Activated naive CD4-positive, alpha-beta T cell (primary cell): ENCODE results near the gene STX4.

Source experiments
- DNase-seq, 4 experiments: peaks; one replicate each; lab custom pipeline; 2025; lab: John Stamatoyannopoulos, UW

The STX4 gene

GRCh38 chr16:31083556-31083955, 50.2 kb downstream of the STX4 start:
- DNase-seq, result no peak

DNA sequence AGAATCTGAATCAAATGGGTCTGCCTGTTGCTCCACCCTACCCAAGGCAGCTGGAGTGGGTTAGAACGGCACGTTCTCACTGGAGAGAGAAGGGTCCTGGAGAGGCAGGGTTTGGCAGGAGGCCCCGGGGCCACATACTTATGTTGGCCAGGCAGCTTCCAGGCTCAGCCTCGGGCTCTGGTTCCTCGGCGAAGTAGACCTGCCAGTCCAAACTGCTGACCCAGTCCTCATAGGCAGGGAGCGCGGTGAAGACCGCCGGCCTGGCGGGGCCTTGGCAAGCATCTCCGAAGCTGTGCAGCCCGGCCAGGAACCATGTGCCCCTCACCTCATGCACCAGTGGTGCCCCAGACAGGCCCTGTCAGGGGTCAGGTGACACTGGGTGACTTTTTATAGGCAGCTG, 50.6 kb downstream of the STX4 start:
- no peak for DNase-seq

GRCh38 chr16:31084584-31085302, 51.4 kb downstream of the STX4 start:
- DNase-seq, result no peak

- no peak for DNase-seq
Observed at GRCh38 chr16:31085411-31085810, 52.1 kb downstream of the STX4 start.

DNA sequence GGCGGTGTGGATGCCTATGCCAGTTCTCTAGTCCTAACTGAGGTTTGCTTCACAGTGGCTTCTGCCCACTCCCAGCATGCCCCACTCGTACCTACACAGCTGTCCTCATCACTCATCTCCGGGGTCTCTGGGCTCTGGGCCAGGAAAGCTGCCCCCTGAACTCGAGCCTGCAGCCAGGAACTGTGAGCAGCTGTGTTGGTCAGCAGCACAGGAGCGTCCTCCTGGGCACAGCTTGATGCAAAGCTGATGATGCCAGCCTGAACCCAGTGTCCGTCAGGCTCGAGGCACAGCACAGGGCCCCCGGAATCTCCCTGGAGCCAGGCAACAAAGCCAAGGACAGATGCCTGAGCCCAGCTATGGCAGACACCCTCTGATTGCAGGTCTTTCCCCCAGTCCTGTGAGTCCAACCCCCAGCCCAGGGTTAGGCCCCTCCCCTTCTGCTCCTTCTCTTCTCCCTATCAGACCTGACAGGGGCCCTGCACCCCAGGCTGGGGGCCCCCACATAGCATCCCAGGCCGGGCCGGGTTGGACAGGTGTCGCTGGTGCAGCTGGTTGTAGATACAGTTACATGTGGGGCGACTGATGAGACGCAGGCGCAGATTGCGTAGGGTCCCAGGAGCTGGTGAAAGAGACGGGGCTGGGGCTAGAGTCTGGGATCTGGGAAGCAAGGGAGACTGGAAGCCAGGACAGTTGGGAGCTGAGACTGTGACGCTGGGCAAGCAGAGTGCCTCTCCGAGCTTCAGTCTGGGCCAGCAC, 52.7 kb downstream of the STX4 start:
- DNase-seq, result no peak

GRCh38 chr16:31086629-31086906, 53.2 kb downstream of the STX4 start:
- no peak for DNase-seq

- no peak for DNase-seq
Observed at GRCh38 chr16:31087481-31087880, 54.1 kb downstream of the STX4 start.

- DNase-seq, result no peak
Observed at GRCh38 chr16:31087971-31088370, 54.6 kb downstream of the STX4 start.

DNA sequence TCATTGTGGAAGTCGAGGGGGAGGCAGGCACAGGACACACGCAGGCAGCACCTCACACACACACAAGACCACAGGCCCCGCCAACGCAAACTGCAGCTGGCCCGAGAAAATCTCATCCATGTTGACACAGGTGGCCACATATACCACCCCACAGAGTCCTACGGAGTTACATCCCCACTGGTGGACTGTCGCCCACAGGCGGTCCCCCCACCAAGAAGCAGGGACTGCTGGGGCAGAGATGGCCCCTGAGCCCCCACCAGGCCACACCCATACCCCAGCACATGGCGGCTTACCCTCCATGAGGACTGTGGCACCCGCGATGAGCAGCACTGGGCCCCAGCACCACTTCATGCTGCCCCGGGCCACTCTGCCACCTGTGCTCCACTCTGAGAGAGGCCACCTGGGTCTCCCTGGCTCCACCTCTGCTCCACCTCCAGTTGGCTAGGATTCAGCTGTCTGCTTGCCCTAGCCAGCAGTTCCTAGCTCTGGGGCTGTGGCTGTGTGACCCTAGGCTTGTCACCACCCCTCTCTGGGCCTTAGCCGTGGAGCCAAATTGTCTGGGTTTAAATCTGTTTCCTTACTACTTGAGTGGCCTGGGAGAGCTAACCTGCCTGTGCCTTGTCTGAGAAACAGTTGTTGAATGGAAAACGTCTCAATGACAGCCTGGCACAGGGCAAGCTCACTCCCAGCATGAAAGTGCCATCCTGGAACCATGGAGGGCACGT, 55.3 kb downstream of the STX4 start, which contains the start of gene PRSS53:
TSS of gene PRSS53 (minus strand) at position 485 of the 725 bp plus-strand sequence. CDS start at position 351, 134 bp downstream.
- DNase-seq, result no peak

- no peak for DNase-seq
Observed at GRCh38 chr16:31089199-31089598, 55.8 kb downstream of the STX4 start.
